Measurements from ENCODE around the gene HELB.

HELB gene

GRCh38 chr12:66337381-66338010, 35.2 kb downstream of the HELB start:
- H2AK5ac ChIP-seq (ENCODE audit: low read length), result no peak overlapping the region
- no peaks in the 10 kb centered on the region for H3K79me2 ChIP-seq (ENCODE audit: control insufficient read depth, insufficient read depth, low read length)
- no peak overlapping the region for H3K23ac ChIP-seq (ENCODE audit: low read length)
- H2BK15ac ChIP-seq (replicated peaks; ENCODE audit: low read depth), result no peak overlapping the region
- H3K4me2 ChIP-seq (ENCODE audit: low read length), result no peak overlapping the region
- no peak overlapping the region for H3K56ac ChIP-seq (ENCODE audit: low read length)
- H3K4me3 ChIP-seq (ENCODE audit: low read length), result no peak overlapping the region
- no peak overlapping the region for H4K8ac ChIP-seq (ENCODE audit: low read depth, low read length)
- no CpG with 5 or more reads among the region's 2 CpGs for WGBS (ENCODE audit: extremely low coverage, insufficient coverage, low lambda C conversion rate)
- no peak overlapping the region for H3K9ac ChIP-seq (ENCODE audit: low read length)
- H3K4me1 ChIP-seq (ENCODE audit: control insufficient read depth, low read depth, low read length), result no peaks in the 10 kb centered on the region
- no peak for DNase-seq
- no peak overlapping the region for H4K5ac ChIP-seq (ENCODE audit: low read length)
- H2BK120ac ChIP-seq (ENCODE audit: low read depth, low read length), result no peak overlapping the region
- H3K27me3 ChIP-seq (ENCODE audit: insufficient read depth, low read length, poor library complexity), result no peaks in the 10 kb centered on the region
- peaks cover 3% of the 10 kb centered on the region for H3K36me3 ChIP-seq (ENCODE audit: control insufficient read depth, insufficient read depth, low read length)
- H3K4ac ChIP-seq (ENCODE audit: low read depth, low read length), result no peak overlapping the region
- no peaks in the 10 kb centered on the region for H3K79me1 ChIP-seq (ENCODE audit: low read length)
- no peak overlapping the region for H3K27ac ChIP-seq (ENCODE audit: low read depth, low read length)
- no peak overlapping the region for H3K18ac ChIP-seq (ENCODE audit: low read length)
- no peak overlapping the region for H2BK5ac ChIP-seq (ENCODE audit: low read length)

DNA sequence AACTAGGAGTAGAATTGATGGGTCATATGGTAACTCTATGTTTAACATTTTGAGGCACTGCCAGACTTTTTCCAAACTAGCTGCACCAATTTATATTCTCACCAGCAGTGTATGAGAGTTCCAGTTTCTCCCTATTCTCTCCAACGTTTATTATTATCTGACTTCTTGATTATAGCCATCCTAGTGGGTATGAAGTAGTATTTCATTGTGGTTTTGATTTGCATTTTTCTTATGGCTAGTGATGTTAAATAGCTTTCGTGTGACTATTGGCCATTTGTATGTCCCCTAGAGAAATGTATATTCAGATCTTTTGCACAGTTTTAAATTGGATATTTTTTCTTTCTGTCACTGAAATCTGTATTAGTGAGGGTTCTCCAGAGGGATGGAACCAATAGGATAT, 37.8 kb downstream of the HELB start:
- Histone ChIP-seq H3K56ac (ENCODE audit: low read length) (no peak overlapping the region), H2BK15ac (replicated peaks; ENCODE audit: low read depth) (no peak overlapping the region), H3K4me3 (ENCODE audit: low read length) (no peak overlapping the region), H3K4ac (ENCODE audit: low read depth, low read length) (no peak overlapping the region), H2BK120ac (ENCODE audit: low read depth, low read length) (no peak overlapping the region), H3K79me2 (ENCODE audit: control insufficient read depth, insufficient read depth, low read length) (no peaks in the 10 kb centered on the region), H3K27me3 (ENCODE audit: insufficient read depth, low read length, poor library complexity) (no peaks in the 10 kb centered on the region), H4K8ac (ENCODE audit: low read depth, low read length) (no peak overlapping the region), H3K4me1 (ENCODE audit: control insufficient read depth, low read depth, low read length) (no peaks in the 10 kb centered on the region), H3K79me1 (ENCODE audit: low read length) (no peaks in the 10 kb centered on the region), H3K23ac (ENCODE audit: low read length) (no peak overlapping the region), H3K27ac (ENCODE audit: low read depth, low read length) (no peak overlapping the region), H2BK5ac (ENCODE audit: low read length) (no peak overlapping the region), H4K5ac (ENCODE audit: low read length) (no peak overlapping the region), H3K36me3 (ENCODE audit: control insufficient read depth, insufficient read depth, low read length) (peaks cover 3% of the 10 kb centered on the region), H3K18ac (ENCODE audit: low read length) (no peak overlapping the region), H3K4me2 (ENCODE audit: low read length) (no peak overlapping the region), H3K9ac (ENCODE audit: low read length) (no peak overlapping the region), H2AK5ac (ENCODE audit: low read length) (no peak overlapping the region)
- DNase-seq, result no peak
- no CpG with 5 or more reads among the region's 2 CpGs for WGBS (ENCODE audit: extremely low coverage, insufficient coverage, low lambda C conversion rate)

DNA sequence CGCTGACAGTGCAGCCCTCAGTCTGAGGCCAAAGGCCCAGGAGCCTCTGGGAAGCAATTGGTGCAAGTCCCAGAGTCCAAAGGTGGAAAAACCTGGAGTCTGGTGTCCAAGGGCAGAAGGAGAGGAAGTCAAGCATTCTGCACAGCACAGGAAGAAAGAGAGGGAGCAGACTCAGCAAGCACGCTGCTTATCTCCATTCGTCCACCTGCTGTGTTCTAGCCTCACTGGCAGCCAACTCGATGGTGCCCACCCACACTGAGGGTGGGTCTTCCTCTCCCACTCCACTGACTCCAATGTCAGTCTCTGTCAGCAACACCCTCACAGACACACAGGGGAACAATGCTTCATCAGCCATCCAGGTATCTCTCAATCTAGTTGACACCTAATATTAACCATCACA, 38.8 kb downstream of the HELB start:
- DNase-seq, result no peak
- no peak overlapping the region for H3K4me2 ChIP-seq (ENCODE audit: low read length)
- no peak overlapping the region for H2BK120ac ChIP-seq (ENCODE audit: low read depth, low read length)
- no peak overlapping the region for H4K8ac ChIP-seq (ENCODE audit: low read depth, low read length)
- no peak overlapping the region for H2BK5ac ChIP-seq (ENCODE audit: low read length)
- no peak overlapping the region for H3K56ac ChIP-seq (ENCODE audit: low read length)
- no peak overlapping the region for H2BK15ac ChIP-seq (replicated peaks; ENCODE audit: low read depth)
- no peaks in the 10 kb centered on the region for H3K79me2 ChIP-seq (ENCODE audit: control insufficient read depth, insufficient read depth, low read length)
- WGBS (ENCODE audit: extremely low coverage, insufficient coverage, low lambda C conversion rate), result no CpG with 5 or more reads among the region's 4 CpGs
- H3K23ac ChIP-seq (ENCODE audit: low read length), result no peak overlapping the region
- H3K9ac ChIP-seq (ENCODE audit: low read length), result no peak overlapping the region
- H2AK5ac ChIP-seq (ENCODE audit: low read length), result no peak overlapping the region
- H3K27me3 ChIP-seq (ENCODE audit: insufficient read depth, low read length, poor library complexity), result no peaks in the 10 kb centered on the region
- no peak overlapping the region for H3K4ac ChIP-seq (ENCODE audit: low read depth, low read length)
- H3K79me1 ChIP-seq (ENCODE audit: low read length), result no peaks in the 10 kb centered on the region
- no peak overlapping the region for H3K4me3 ChIP-seq (ENCODE audit: low read length)
- H3K18ac ChIP-seq (ENCODE audit: low read length), result no peak overlapping the region
- no peaks in the 10 kb centered on the region for H3K4me1 ChIP-seq (ENCODE audit: control insufficient read depth, low read depth, low read length)
- peaks cover 3% of the 10 kb centered on the region for H3K36me3 ChIP-seq (ENCODE audit: control insufficient read depth, insufficient read depth, low read length)
- no peak overlapping the region for H4K5ac ChIP-seq (ENCODE audit: low read length)
- H3K27ac ChIP-seq (ENCODE audit: low read depth, low read length), result no peak overlapping the region

GRCh38 chr12:66345212-66345611, 42.9 kb downstream of the HELB start:
- Histone ChIP-seq H4K5ac (ENCODE audit: low read length) (no peak overlapping the region), H3K4me1 (ENCODE audit: control insufficient read depth, low read depth, low read length) (no peaks in the 10 kb centered on the region), H3K27me3 (ENCODE audit: insufficient read depth, low read length, poor library complexity) (no peaks in the 10 kb centered on the region), H2AK5ac (ENCODE audit: low read length) (no peak overlapping the region), H2BK15ac (replicated peaks; ENCODE audit: low read depth) (no peak overlapping the region), H3K4me3 (ENCODE audit: low read length) (no peak overlapping the region), H3K79me1 (ENCODE audit: low read length) (no peaks in the 10 kb centered on the region), H3K4ac (ENCODE audit: low read depth, low read length) (no peak overlapping the region), H3K36me3 (ENCODE audit: control insufficient read depth, insufficient read depth, low read length) (peaks cover 3% of the 10 kb centered on the region), H4K8ac (ENCODE audit: low read depth, low read length) (no peak overlapping the region), H2BK5ac (ENCODE audit: low read length) (no peak overlapping the region), H3K23ac (ENCODE audit: low read length) (no peak overlapping the region), H3K18ac (ENCODE audit: low read length) (no peak overlapping the region), H3K27ac (ENCODE audit: low read depth, low read length) (no peak overlapping the region), H3K79me2 (ENCODE audit: control insufficient read depth, insufficient read depth, low read length) (no peaks in the 10 kb centered on the region), H2BK120ac (ENCODE audit: low read depth, low read length) (no peak overlapping the region), H3K9ac (ENCODE audit: low read length) (no peak overlapping the region), H3K4me2 (ENCODE audit: low read length) (no peak overlapping the region), H3K56ac (ENCODE audit: low read length) (no peak overlapping the region)
- DNase-seq, result no peak
- no CpG with 5 or more reads among the region's 3 CpGs for WGBS (ENCODE audit: extremely low coverage, insufficient coverage, low lambda C conversion rate)

- H3K4me1 ChIP-seq (ENCODE audit: control insufficient read depth, low read depth, low read length), result no peaks in the 10 kb centered on the region
- no peak overlapping the region for H3K4ac ChIP-seq (ENCODE audit: low read depth, low read length)
- no peak overlapping the region for H3K27ac ChIP-seq (ENCODE audit: low read depth, low read length)
- no CpG with 5 or more reads among the region's 2 CpGs for WGBS (ENCODE audit: extremely low coverage, insufficient coverage, low lambda C conversion rate)
- no peak overlapping the region for H3K18ac ChIP-seq (ENCODE audit: low read length)
- no peaks in the 10 kb centered on the region for H3K79me1 ChIP-seq (ENCODE audit: low read length)
- H2AK5ac ChIP-seq (ENCODE audit: low read length), result no peak overlapping the region
- no peak overlapping the region for H2BK5ac ChIP-seq (ENCODE audit: low read length)
- H2BK15ac ChIP-seq (replicated peaks; ENCODE audit: low read depth), result no peak overlapping the region
- no peak for DNase-seq
- no peaks in the 10 kb centered on the region for H3K27me3 ChIP-seq (ENCODE audit: insufficient read depth, low read length, poor library complexity)
- no peak overlapping the region for H4K8ac ChIP-seq (ENCODE audit: low read depth, low read length)
- H3K79me2 ChIP-seq (ENCODE audit: control insufficient read depth, insufficient read depth, low read length), result no peaks in the 10 kb centered on the region
- no peak overlapping the region for H4K5ac ChIP-seq (ENCODE audit: low read length)
- no peak overlapping the region for H3K4me2 ChIP-seq (ENCODE audit: low read length)
- H3K4me3 ChIP-seq (ENCODE audit: low read length), result no peak overlapping the region
- H3K9ac ChIP-seq (ENCODE audit: low read length), result no peak overlapping the region
- H3K23ac ChIP-seq (ENCODE audit: low read length), result no peak overlapping the region
- no peak overlapping the region for H2BK120ac ChIP-seq (ENCODE audit: low read depth, low read length)
- no peak overlapping the region for H3K56ac ChIP-seq (ENCODE audit: low read length)
- H3K36me3 ChIP-seq (ENCODE audit: control insufficient read depth, insufficient read depth, low read length), result peaks cover 3% of the 10 kb centered on the region
Measured at GRCh38 chr12:66345956-66346355, 43.7 kb downstream of the HELB start.

DNA sequence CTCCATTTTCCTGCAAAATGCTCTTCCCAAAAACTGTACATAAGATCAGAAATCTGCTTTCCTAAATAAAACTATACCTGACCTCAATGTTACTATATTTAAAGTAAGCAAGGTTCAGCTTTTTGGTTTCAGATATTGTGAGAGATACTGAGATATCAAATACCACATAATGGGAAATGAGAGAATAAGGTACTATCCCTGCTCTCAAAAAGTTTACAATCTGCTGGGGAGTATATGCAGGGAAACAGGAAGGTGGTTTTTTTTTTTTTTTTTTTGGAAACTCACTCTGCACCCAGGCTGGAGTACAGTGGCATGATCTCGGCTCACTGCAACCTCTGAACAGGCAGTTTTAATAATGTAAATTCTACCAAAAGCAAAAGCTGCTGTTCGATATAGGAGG, 49.0 kb downstream of the HELB start:
- Histone ChIP-seq H3K79me1 (ENCODE audit: low read length) (no peaks in the 10 kb centered on the region), H3K79me2 (ENCODE audit: control insufficient read depth, insufficient read depth, low read length) (no peaks in the 10 kb centered on the region), H3K18ac (ENCODE audit: low read length) (no peak overlapping the region), H2AK5ac (ENCODE audit: low read length) (no peak overlapping the region), H3K4me2 (ENCODE audit: low read length) (no peak overlapping the region), H2BK5ac (ENCODE audit: low read length) (no peak overlapping the region), H3K4me1 (ENCODE audit: control insufficient read depth, low read depth, low read length) (no peaks in the 10 kb centered on the region), H3K36me3 (ENCODE audit: control insufficient read depth, insufficient read depth, low read length) (no peaks in the 10 kb centered on the region), H3K27me3 (ENCODE audit: insufficient read depth, low read length, poor library complexity) (no peaks in the 10 kb centered on the region), H2BK15ac (replicated peaks; ENCODE audit: low read depth) (no peak overlapping the region), H2BK120ac (ENCODE audit: low read depth, low read length) (no peak overlapping the region), H3K56ac (ENCODE audit: low read length) (no peak overlapping the region), H3K4ac (ENCODE audit: low read depth, low read length) (no peak overlapping the region), H3K23ac (ENCODE audit: low read length) (no peak overlapping the region), H4K8ac (ENCODE audit: low read depth, low read length) (no peak overlapping the region), H3K9ac (ENCODE audit: low read length) (no peak overlapping the region), H3K4me3 (ENCODE audit: low read length) (no peak overlapping the region), H3K27ac (ENCODE audit: low read depth, low read length) (no peak overlapping the region), H4K5ac (ENCODE audit: low read length) (no peak overlapping the region)
- whole genome bisulfite sequencing (ENCODE audit: extremely low coverage, insufficient coverage, low lambda C conversion rate), result no CpG with 5 or more reads among the region's 2 CpGs
- DNase-seq, result no peak
